ENCODE measurements around the gene IFNA5.
A peak's percentile ranks its signal among the peaks of the same experiment; 100 is the strongest.

IFNA5 gene

GRCh38 chr9:21305213-21305612, at the start of gene IFNA5:
Gene IFNA5 (minus strand): TSS chr9:21305313. CDS start chr9:21305256, 57 bp downstream.
- DNase-seq (ENCODE audit: low read depth), result no peak
- H3K4me3 ChIP-seq (ENCODE audit: low read depth, low read length), result no peak within 1 kb of the TSS
- no peak for TF ChIP-seq CTCF (IDR thresholded peaks at IDR 0.05; ENCODE audit: control insufficient read depth, extremely low read depth, insufficient read depth)

- no peak for DNase-seq (ENCODE audit: low read depth)
- TF ChIP-seq CTCF (IDR thresholded peaks at IDR 0.05; ENCODE audit: control insufficient read depth, extremely low read depth, insufficient read depth), result no peak
- no peak within 1 kb of the TSS for H3K4me3 ChIP-seq (ENCODE audit: low read depth, low read length)
Measured at GRCh38 chr9:21350787-21351186, 45.7 kb upstream of the IFNA5 start, which contains the start of gene IFNA6. Gene IFNA6 (minus strand): TSS chr9:21350887. CDS start chr9:21350887, 0 bp downstream.

GRCh38 chr9:21348430-21348970, 43.4 kb upstream of the IFNA5 start:
- DNase-seq (ENCODE audit: low read depth), result no peak
- no peak for TF ChIP-seq CTCF (IDR thresholded peaks at IDR 0.05; ENCODE audit: control insufficient read depth, extremely low read depth, insufficient read depth)
- no peak overlapping the region for H3K4me3 ChIP-seq (ENCODE audit: low read depth, low read length)

- no peak overlapping the region for H3K4me3 ChIP-seq (ENCODE audit: low read depth, low read length)
- no peak for DNase-seq (ENCODE audit: low read depth)
- no peak for TF ChIP-seq CTCF (IDR thresholded peaks at IDR 0.05; ENCODE audit: control insufficient read depth, extremely low read depth, insufficient read depth)
Measured at GRCh38 chr9:21340735-21341134, 35.6 kb upstream of the IFNA5 start.

GRCh38 chr9:21336457-21336856, 31.3 kb upstream of the IFNA5 start:
- TF ChIP-seq CTCF (IDR thresholded peaks at IDR 0.05; ENCODE audit: control insufficient read depth, extremely low read depth, insufficient read depth), result no peak
- no peak for DNase-seq (ENCODE audit: low read depth)

GRCh38 chr9:21334701-21335632, 29.9 kb upstream of the IFNA5 start, which contains the start of gene KLHL9:
Gene KLHL9 (minus strand): TSS chr9:21335404. CDS start chr9:21334859, 545 bp downstream.
- TF ChIP-seq CTCF (IDR thresholded peaks at IDR 0.05; ENCODE audit: control insufficient read depth, extremely low read depth, insufficient read depth), result no peak
- DNase-seq (ENCODE audit: low read depth), result peak; percentile 63
- H3K4me3 ChIP-seq (ENCODE audit: low read depth, low read length), result peak within 1 kb of the TSS; percentile 95

More at GRCh38 chr9:21336457-21336856, 31.3 kb upstream of the IFNA5 start:
- H3K4me3 ChIP-seq (ENCODE audit: low read depth, low read length), result no peak overlapping the region
